SU-DHL-6 (cell line): Measurements from ENCODE around the gene FANCL.

Source experiments
- CTCF ChIP-seq: fragments of 200-600 bp; sonication (generic); IDR thresholded peaks from one replicate; pipeline ENCODE4 v1.5.1; 2017; ENCODE audit warnings: antibody characterized with exemption, mild to moderate bottlenecking, low read length, moderate library complexity; ENCODE audit not compliant: insufficient read depth, poor library complexity, severe bottlenecking
- EZH2phosphoT487 ChIP-seq: fragments of 200-600 bp; sonication (generic), shearing (Covaris generic); conservative IDR thresholded peaks from 2 replicates; pipeline ENCODE4 v1.6.1; 2018; ENCODE audit warnings: mild to moderate bottlenecking, antibody characterized with exemption, low read length, moderate library complexity, mixed read lengths

DNA sequence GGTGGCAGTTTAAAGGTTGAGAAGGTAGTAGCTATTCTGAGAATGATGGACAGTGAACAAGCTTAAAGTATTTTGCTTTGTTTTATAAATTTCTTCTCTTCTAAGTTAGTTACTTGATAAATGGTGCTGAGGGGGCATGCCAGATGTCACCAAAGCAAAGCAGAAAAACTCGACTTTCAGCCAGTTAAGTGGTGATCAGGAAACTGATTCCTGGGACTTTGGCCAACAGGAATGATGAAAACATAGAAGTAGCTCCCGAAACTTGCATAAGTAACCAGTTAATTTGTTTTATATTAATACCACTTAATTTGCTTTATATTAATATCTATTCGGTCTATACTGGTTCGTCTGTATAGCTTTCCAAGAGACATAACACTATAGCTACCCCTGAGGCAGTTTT lies 82.6 kb downstream of the FANCL start:
- TF ChIP-seq CTCF = no peak
- no peak for TF ChIP-seq EZH2phosphoT487
